AG09319 (cell line): Measurements from ENCODE around the gene MATN4.

Experiments used
- DNase-seq: peaks from one replicate; pipeline ENCODE4 v3.0.0-alpha.2; 2010; ENCODE audit warnings: low read depth; ENCODE audit errors: extremely low read depth
- TF ChIP-seq, protein P1 (sequence below): IDR thresholded peaks from 2 replicates; pipeline ENCODE4 v1.5.1; 2011; ENCODE audit warnings: low read depth, mild to moderate bottlenecking, inconsistent platforms, low read length, moderate library complexity

The MATN4 gene

GRCh38 chr20:45347936-45348778, 40.1 kb upstream of the MATN4 start, which contains the start of gene SDC4:
Gene SDC4, minus strand, starts transcription at chr20:45348424. Its CDS starts 40 bp downstream, at chr20:45348384.
- TF ChIP-seq, protein P1, sequence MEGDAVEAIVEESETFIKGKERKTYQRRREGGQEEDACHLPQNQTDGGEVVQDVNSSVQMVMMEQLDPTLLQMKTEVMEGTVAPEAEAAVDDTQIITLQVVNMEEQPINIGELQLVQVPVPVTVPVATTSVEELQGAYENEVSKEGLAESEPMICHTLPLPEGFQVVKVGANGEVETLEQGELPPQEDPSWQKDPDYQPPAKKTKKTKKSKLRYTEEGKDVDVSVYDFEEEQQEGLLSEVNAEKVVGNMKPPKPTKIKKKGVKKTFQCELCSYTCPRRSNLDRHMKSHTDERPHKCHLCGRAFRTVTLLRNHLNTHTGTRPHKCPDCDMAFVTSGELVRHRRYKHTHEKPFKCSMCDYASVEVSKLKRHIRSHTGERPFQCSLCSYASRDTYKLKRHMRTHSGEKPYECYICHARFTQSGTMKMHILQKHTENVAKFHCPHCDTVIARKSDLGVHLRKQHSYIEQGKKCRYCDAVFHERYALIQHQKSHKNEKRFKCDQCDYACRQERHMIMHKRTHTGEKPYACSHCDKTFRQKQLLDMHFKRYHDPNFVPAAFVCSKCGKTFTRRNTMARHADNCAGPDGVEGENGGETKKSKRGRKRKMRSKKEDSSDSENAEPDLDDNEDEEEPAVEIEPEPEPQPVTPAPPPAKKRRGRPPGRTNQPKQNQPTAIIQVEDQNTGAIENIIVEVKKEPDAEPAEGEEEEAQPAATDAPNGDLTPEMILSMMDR, result no peak
- DNase-seq, result no peak

GRCh38 chr20:45347297-45347935, 39.3 kb upstream of the MATN4 start:
- no peak for DNase-seq
- TF ChIP-seq, protein P1, result no peak

GRCh38 chr20:45346851-45347250, 38.8 kb upstream of the MATN4 start:
- no peak for DNase-seq
- TF ChIP-seq, protein P1, result no peak

GRCh38 chr20:45346291-45346718, 38.2 kb upstream of the MATN4 start:
- TF ChIP-seq, protein P1, result no peak
- no peak for DNase-seq

DNA sequence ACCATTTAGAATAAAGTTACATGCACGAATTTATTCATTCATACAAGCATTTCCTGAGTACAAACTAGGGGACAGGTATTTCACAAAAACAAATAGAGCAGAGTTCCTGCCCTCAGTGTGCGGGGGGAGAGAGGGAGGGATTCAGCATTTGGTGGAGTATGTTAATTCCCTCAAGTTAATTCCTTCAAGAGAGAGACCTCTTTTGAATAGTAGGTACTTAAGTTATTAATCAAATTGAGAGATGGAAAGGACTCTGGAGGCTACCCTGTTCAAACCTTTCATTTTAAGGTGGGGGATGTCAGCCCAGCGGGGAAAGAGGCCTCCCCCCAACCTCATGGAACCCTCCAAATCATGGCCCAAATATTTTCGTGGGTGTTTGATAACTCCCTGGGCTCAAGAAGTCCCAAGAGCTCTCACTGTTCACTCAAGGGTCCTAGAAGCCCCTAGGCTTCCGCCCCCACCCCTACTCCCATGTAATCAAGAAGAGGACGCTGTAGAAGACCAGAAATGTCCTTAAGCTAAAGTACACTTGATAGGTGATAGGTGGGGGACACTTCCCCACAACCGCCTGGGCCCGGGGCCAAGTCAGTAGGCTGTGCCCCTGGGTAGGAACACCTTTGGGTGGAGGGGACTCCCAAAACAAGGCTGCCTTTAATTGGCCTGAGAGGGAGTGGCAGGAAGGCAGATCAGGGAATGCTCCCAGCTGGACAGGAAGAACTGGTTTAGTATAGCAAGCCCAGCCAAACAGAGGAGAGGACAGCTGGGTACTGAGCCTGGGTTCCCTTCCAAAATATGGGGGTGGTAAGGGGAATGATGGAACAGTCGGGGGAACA, 37.2 kb upstream of the MATN4 start:
- TF ChIP-seq, protein P1, result no peak
- no peak for DNase-seq

DNA sequence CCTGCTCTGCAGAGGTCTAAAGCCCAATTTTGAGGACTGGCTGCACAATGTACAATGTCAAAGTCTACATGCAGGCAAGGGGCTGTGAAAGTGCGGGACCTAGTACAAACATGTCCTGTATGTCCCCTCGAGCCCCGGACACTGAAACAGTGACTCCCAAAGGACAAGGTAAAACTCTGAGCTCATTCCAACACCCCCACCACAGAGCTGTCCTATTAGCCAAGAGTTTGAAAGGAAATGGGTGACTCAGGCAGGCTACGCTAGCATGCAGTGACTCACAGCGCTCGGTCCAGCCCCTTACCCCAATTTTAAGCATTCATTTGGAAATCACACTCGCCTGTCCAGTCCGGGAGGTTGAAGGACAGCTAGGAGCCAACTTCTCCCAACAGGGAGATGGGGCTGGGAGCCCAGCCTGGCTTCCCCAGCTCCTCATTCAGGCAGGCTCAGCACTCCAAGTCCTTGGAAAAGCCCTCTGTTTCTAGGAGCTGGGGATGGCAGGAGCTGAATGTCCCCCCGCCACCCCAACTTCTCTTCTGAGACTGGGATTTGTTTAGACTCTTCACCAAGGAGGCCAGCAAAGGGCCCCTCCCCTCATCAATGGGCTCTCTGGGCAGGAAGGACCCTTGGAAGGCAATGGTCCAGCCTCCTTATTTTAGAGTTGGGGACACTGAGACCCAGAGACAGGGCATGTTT, 36.2 kb upstream of the MATN4 start:
- peak; percentile 63 for DNase-seq
- TF ChIP-seq, protein P1, result no peak
